Mammary epithelial cell (primary cell): ENCODE results near the gene NAGPA.

Experiments
- EZH2 ChIP-seq: IDR thresholded peaks from 2 replicates; pipeline ENCODE4 v1.6.1; 2012; ENCODE audit warnings: low read length, inconsistent platforms, borderline replicate concordance
- TF ChIP-seq, protein P1 (sequence below), 2 donors: IDR thresholded peaks in 1 of 2; conservative IDR thresholded peaks in 1 of 2; 2 replicates each; pipeline ENCODE4 v1.5.1; 2011 to 2012; ENCODE audit warnings: inconsistent platforms in 2 of 2, low read length in 2 of 2, mild to moderate bottlenecking in 2 of 2, control low read depth in 1 of 2, low read depth in 1 of 2; ENCODE audit not compliant: insufficient read depth in 1 of 2; ENCODE audit errors: extremely low read depth in 1 of 2

DNA sequence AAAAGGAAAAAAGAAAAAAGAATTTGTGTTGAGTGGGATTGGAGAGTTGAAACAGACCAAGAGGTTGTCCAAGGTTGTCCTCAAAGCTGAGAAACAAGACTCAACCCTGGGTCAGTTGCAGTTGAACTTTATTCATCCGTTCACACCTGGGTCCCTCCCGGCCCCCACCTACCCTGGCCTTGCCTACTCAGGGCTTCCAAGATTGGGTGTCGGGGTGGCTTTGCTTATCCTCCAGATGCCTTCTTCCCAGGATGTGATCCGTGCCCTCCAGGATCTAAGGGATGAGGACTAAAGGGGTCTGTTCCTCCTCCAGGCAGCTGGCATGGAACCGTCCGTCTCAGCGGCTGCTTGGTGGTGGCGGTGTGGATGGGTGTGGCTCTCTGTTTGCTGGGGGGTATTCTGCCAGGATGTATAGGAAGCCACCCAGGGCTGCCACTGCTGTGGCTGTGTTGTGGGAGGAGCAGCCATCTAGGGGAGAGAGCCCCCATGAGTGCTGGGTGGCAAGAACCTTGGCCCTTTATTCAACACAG lies 10.3 kb upstream of the NAGPA start:
- TF ChIP-seq, protein P1, sequence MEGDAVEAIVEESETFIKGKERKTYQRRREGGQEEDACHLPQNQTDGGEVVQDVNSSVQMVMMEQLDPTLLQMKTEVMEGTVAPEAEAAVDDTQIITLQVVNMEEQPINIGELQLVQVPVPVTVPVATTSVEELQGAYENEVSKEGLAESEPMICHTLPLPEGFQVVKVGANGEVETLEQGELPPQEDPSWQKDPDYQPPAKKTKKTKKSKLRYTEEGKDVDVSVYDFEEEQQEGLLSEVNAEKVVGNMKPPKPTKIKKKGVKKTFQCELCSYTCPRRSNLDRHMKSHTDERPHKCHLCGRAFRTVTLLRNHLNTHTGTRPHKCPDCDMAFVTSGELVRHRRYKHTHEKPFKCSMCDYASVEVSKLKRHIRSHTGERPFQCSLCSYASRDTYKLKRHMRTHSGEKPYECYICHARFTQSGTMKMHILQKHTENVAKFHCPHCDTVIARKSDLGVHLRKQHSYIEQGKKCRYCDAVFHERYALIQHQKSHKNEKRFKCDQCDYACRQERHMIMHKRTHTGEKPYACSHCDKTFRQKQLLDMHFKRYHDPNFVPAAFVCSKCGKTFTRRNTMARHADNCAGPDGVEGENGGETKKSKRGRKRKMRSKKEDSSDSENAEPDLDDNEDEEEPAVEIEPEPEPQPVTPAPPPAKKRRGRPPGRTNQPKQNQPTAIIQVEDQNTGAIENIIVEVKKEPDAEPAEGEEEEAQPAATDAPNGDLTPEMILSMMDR (conservative IDR thresholded peaks at IDR 0.05 in 1 of 2, IDR thresholded peaks at IDR 0.05 in 1 of 2; ENCODE audit: extremely low read depth in 1 of 2, insufficient read depth in 1 of 2, low read depth in 1 of 2, low read length in 2 of 2), result no peak
- TF ChIP-seq EZH2, result no peak
